AG04450 (cell line): ENCODE results near the gene TAS1R3. TPM values are rescaled to one million over a fixed set of nuclear protein-coding genes. Genes with fewer than 3 reads are reported as not detected.

ENCODE experiments used
- CTCF ChIA-PET: fragments of 300-600, 350-600 bp; formaldehyde crosslinking; extraction: SDS; loops from one replicate; lab custom pipeline; 2022; ENCODE audit warnings: antibody characterized with exemption, inconsistent platforms; lab: Charles Lee
- POLR2A ChIA-PET: fragments of 350-600 bp; formaldehyde crosslinking; extraction: SDS; loops from one replicate; lab custom pipeline; 2021; ENCODE audit warnings: antibody characterized with exemption, inconsistent platforms; lab: Yijun Ruan, JAX
- DNase-seq: peaks from one replicate; pipeline ENCODE4 v3.0.0-alpha.2; 2011; ENCODE audit warnings: low read depth, low spot score
- H3K27ac ChIP-seq: one replicate; pipeline ENCODE4 v1.5.1; 2012; ENCODE audit warnings: low read depth, low read length, control low read depth
- H3K27me3 ChIP-seq: one replicate; pipeline ENCODE4 v1.6.0; 2012; ENCODE audit warnings: low read length; ENCODE audit not compliant: control insufficient read depth, insufficient read depth
- H3K4me3 ChIP-seq: 2 replicates; pipeline ENCODE4 v1.5.1; 2011; ENCODE audit warnings: mild to moderate bottlenecking, low read depth, low read length, control low read depth
- H3K9me3 ChIP-seq: 2 replicates; pipeline ENCODE4 v1.5.1; 2012; ENCODE audit warnings: low read length; ENCODE audit not compliant: control insufficient read depth, insufficient read depth
- CTCF ChIP-seq: IDR thresholded peaks from 2 replicates; pipeline ENCODE4 v1.5.1; 2011; ENCODE audit warnings: low read depth, low read length, control low read depth, inconsistent platforms
- polyA plus RNA-seq: library from polyadenylated mRNA; depleted of rRNA; stranded (reverse); fragments of >200 nt; gene quantifications from 2 replicates; pipeline ENCODE4 v1.2.3, GENCODE V29; 2011

TAS1R3 gene
- polyA plus RNA-seq, 1 experiment: 0.10 TPM

GRCh38 chr1:1343811-1344421 lies 12.8 kb downstream of the TAS1R3 start:
- H3K9me3 ChIP-seq: no peaks in the 10 kb centered on the region; the same call in 1 of the 2 replicates
- ChIA-PET POLR2A (interaction anchor here (0.7 kb wide), 1 partner anchor 31 kb away, joined by 3 read pairs; the partner anchor contains the start of gene AURKAIP1), CTCF (interaction anchor here (2.1 kb wide), 1 partner anchor 8 kb away, joined by 5 read pairs; no protein-coding TSS in a partner anchor)
- no peak for TF ChIP-seq CTCF
- no peaks in the 10 kb centered on the region for H3K27me3 ChIP-seq
- no peak for DNase-seq
- H3K4me3 ChIP-seq: no peak overlapping the region
- H3K27ac ChIP-seq: no peak overlapping the region

- DNase-seq: no peak
These were observed 13.7 kb downstream of the TAS1R3 start for GRCh38 chr1:1344655-1345361.

GRCh38 chr1:1345384-1345783 lies 14.3 kb downstream of the TAS1R3 start:
- H3K27ac ChIP-seq: peak overlapping the region; percentile 22
- TF ChIP-seq CTCF: no peak
- no peak for DNase-seq
- H3K4me3 ChIP-seq: no peak overlapping the region
- no peaks in the 10 kb centered on the region; the same call in 1 of the 2 replicates for H3K9me3 ChIP-seq
- ChIA-PET CTCF (interaction anchor here (0.6 to 2.1 kb wide), 3 partner anchors 10 to 51 kb away, joined by 3 to 6 read pairs (median 5); no protein-coding TSS in a partner anchor), POLR2A (no interaction called here)
- no peaks in the 10 kb centered on the region for H3K27me3 ChIP-seq

More at GRCh38 chr1:1344655-1345361, 13.7 kb downstream of the TAS1R3 start:
- POLR2A ChIA-PET: interaction anchor here (0.6 to 0.7 kb wide), 2 partner anchors 30 to 185 kb away, joined by 3 read pairs; partner anchors contain the start of gene AURKAIP1
- no peaks in the 10 kb centered on the region; the same call in 1 of the 2 replicates for H3K9me3 ChIP-seq
- H3K4me3 ChIP-seq: no peak overlapping the region
- CTCF ChIA-PET: interaction anchor here (0.6 to 2.1 kb wide), 2 partner anchors 9 to 52 kb away, joined by 5 to 6 read pairs; no protein-coding TSS in a partner anchor
- no peaks in the 10 kb centered on the region for H3K27me3 ChIP-seq
- TF ChIP-seq CTCF: peak; percentile 26; the same call in 1 of the 2 replicates
- peak overlapping the region; percentile 21 for H3K27ac ChIP-seq

GRCh38 chr1:1345860-1346500 lies 14.9 kb downstream of the TAS1R3 start:
- no peaks in the 10 kb centered on the region; the same call in 1 of the 2 replicates for H3K9me3 ChIP-seq
- no peak overlapping the region for H3K4me3 ChIP-seq
- H3K27me3 ChIP-seq: no peaks in the 10 kb centered on the region
- ChIA-PET CTCF (interaction anchor here (0.7 kb wide), 1 partner anchor 27 kb away, joined by 3 read pairs; no protein-coding TSS in a partner anchor), POLR2A (no interaction called here)
- H3K27ac ChIP-seq: peak overlapping the region; percentile 22
- DNase-seq: no peak
- TF ChIP-seq CTCF: no peak
